Mesenchymal stem cell (in vitro differentiated cells and primary cell): ENCODE data around the gene ZNF625. TPM values are rescaled to one million over a fixed set of nuclear protein-coding genes. Genes with fewer than 3 reads are reported as not detected.
"Not testable (repeated sequence)": the region's sequence is repeated elsewhere in the genome, so short reads cannot be mapped to it uniquely, and the experiment has no call there.

ENCODE experiments used
- DNase-seq: peaks from one replicate; pipeline ENCODE4 v3.0.0-alpha.2; 2013
- H2AFZ ChIP-seq: one replicate; pipeline ENCODE4 v1.6.1; 2013; ENCODE audit warnings: low read depth, mild to moderate bottlenecking, control low read depth, inconsistent platforms, low read length, moderate library complexity
- H2AK5ac ChIP-seq: 2 replicates; pipeline ENCODE4 v1.6.1; 2013; ENCODE audit warnings: low read length, moderate library complexity, mild to moderate bottlenecking, inconsistent platforms; ENCODE audit not compliant: severe bottlenecking
- H2BK120ac ChIP-seq: one replicate; pipeline ENCODE4 v1.6.1; 2013; ENCODE audit warnings: low read depth, mild to moderate bottlenecking, inconsistent platforms, low read length, moderate library complexity
- H2BK12ac ChIP-seq, 2 experiments: one replicate each; pipeline ENCODE4 v1.6.1; 2013; ENCODE audit warnings: inconsistent platforms in 2 of 2, low read length in 2 of 2, mild to moderate bottlenecking in 2 of 2, moderate library complexity in 2 of 2, control low read depth in 1 of 2
- H2BK15ac ChIP-seq: one replicate; pipeline ENCODE4 v1.6.1; 2013; ENCODE audit warnings: mild to moderate bottlenecking, low read depth, inconsistent platforms; ENCODE audit not compliant: poor library complexity, severe bottlenecking
- H2BK5ac ChIP-seq: 2 replicates; pipeline ENCODE4 v1.6.1; 2013; ENCODE audit warnings: low read depth, mild to moderate bottlenecking, low read length, control low read depth, inconsistent platforms; ENCODE audit not compliant: poor library complexity, severe bottlenecking
- H3K14ac ChIP-seq, 2 experiments: one replicate each; pipeline ENCODE4 v1.6.1; 2013; ENCODE audit warnings: inconsistent platforms in 2 of 2, low read length in 2 of 2, control low read depth in 1 of 2, mild to moderate bottlenecking in 1 of 2, moderate library complexity in 1 of 2
- H3K18ac ChIP-seq, 2 experiments: one replicate each; pipeline ENCODE4 v1.6.1; 2013; ENCODE audit warnings: inconsistent platforms in 2 of 2, low read length in 2 of 2, control low read depth in 1 of 2, low read depth in 1 of 2, mild to moderate bottlenecking in 1 of 2
- H3K23ac ChIP-seq, 2 experiments: one replicate each; pipeline ENCODE4 v1.6.1; 2013; ENCODE audit warnings: inconsistent platforms in 2 of 2, low read length in 2 of 2, mild to moderate bottlenecking in 2 of 2, moderate library complexity in 2 of 2, control low read depth in 1 of 2
- H3K27ac ChIP-seq: 2 replicates; pipeline ENCODE4 v1.5.1; 2013; ENCODE audit warnings: mild to moderate bottlenecking, moderate library complexity, low read length, control low read depth, inconsistent platforms; ENCODE audit not compliant: poor library complexity, severe bottlenecking
- H3K27me3 ChIP-seq, 2 experiments: 2 replicates each; pipeline versions ENCODE4 v1.6.1 to v1.7.0; 2013; ENCODE audit warnings: low read length in 2 of 2, mild to moderate bottlenecking in 2 of 2, moderate library complexity in 2 of 2, control low read depth in 1 of 2, inconsistent platforms in 1 of 2; ENCODE audit not compliant: control insufficient read depth in 1 of 2, insufficient read depth in 1 of 2
- H3K36me3 ChIP-seq, 2 experiments: 2 replicates each; pipeline versions ENCODE4 v1.6.1 to v1.7.0; 2013; ENCODE audit warnings: low read length in 2 of 2, control low read depth in 1 of 2, inconsistent platforms in 1 of 2, low read depth in 1 of 2, mild to moderate bottlenecking in 1 of 2; ENCODE audit not compliant: insufficient read depth in 2 of 2, control insufficient read depth in 1 of 2
- H3K4ac ChIP-seq, 2 experiments: one replicate each; pipeline ENCODE4 v1.6.1; 2013; ENCODE audit warnings: inconsistent platforms in 2 of 2, low read length in 2 of 2, mild to moderate bottlenecking in 2 of 2, moderate library complexity in 2 of 2, control low read depth in 1 of 2, low read depth in 1 of 2
- H3K4me1 ChIP-seq: 2 replicates; pipeline ENCODE4 v1.6.1; 2013; ENCODE audit warnings: low read depth, low read length, control low read depth; ENCODE audit not compliant: control insufficient read depth, insufficient read depth
- H3K4me2 ChIP-seq: 2 replicates; pipeline ENCODE4 v1.6.1; 2013; ENCODE audit warnings: low read length, mild to moderate bottlenecking, inconsistent platforms; ENCODE audit not compliant: poor library complexity, severe bottlenecking
- H3K4me3 ChIP-seq, 2 experiments: 2 replicates each; pipeline versions ENCODE4 v1.5.1 to v1.7.0; 2013; ENCODE audit warnings: low read length in 2 of 2, mild to moderate bottlenecking in 2 of 2, control low read depth in 1 of 2, low read depth in 1 of 2; ENCODE audit not compliant: insufficient read depth in 1 of 2
- H3K79me1 ChIP-seq: replicated peaks from 2 replicates; pipeline ENCODE4 v1.6.1; 2013; ENCODE audit warnings: mild to moderate bottlenecking, control low read depth, low read length, inconsistent platforms; ENCODE audit not compliant: poor library complexity, severe bottlenecking
- H3K9ac ChIP-seq: 2 replicates; pipeline ENCODE4 v1.7.0; 2013; ENCODE audit warnings: mild to moderate bottlenecking, low read length, moderate library complexity
- H3K9me3 ChIP-seq: 2 replicates; pipeline ENCODE4 v1.7.0; 2013; ENCODE audit warnings: mild to moderate bottlenecking, low read length; ENCODE audit not compliant: control insufficient read depth
- H4K8ac ChIP-seq: one replicate; pipeline ENCODE4 v1.6.1; 2013; ENCODE audit warnings: inconsistent platforms, mild to moderate bottlenecking, low read length, moderate library complexity
- H4K91ac ChIP-seq: one replicate; pipeline ENCODE4 v1.6.1; 2013; ENCODE audit warnings: mild to moderate bottlenecking, low read length, inconsistent platforms
- WGBS: methylation state at CpG from one replicate; pipeline ENCODE4 v1.1.7; 2013; ENCODE audit warnings: mixed read lengths; 5-methylcytosine and 5-hydroxymethylcytosine counted together
- small RNA-seq: library from polyadenylated mRNA; stranded (forward); fragments of <200 nt; extraction: miRNeasy Mini kit (QIAGEN cat#:217004); gene quantifications from one replicate; pipeline ENCODE3, GENCODE V24; 2013; ENCODE audit warnings: low read depth

The ZNF625 gene

GRCh38 chr19:12103909-12104308 is 52.6 kb downstream of the ZNF625 start:
- not testable (repeated sequence) for DNase-seq, H4K91ac ChIP-seq, H3K4ac ChIP-seq, H2BK12ac ChIP-seq, H2BK120ac ChIP-seq, H4K8ac ChIP-seq, H3K4me1 ChIP-seq, H3K4me3 ChIP-seq, H3K79me1 ChIP-seq, H2AFZ ChIP-seq, H2AK5ac ChIP-seq, H3K23ac ChIP-seq, H2BK5ac ChIP-seq, H3K9ac ChIP-seq, H3K9me3 ChIP-seq, H3K27me3 ChIP-seq, H3K4me2 ChIP-seq, H3K36me3 ChIP-seq, H2BK15ac ChIP-seq, H3K14ac ChIP-seq, H3K27ac ChIP-seq, H3K18ac ChIP-seq
- WGBS: 76% methylated on average over 2 of the region's 4 CpGs

GRCh38 chr19:12098040-12098439 is 58.5 kb downstream of the ZNF625 start:
- H3K79me1 ChIP-seq: no peaks in the 10 kb centered on the region
- H3K27me3 ChIP-seq: no peaks in the 10 kb centered on the region
- no peak overlapping the region for H2BK5ac ChIP-seq
- no peak overlapping the region for H3K4me3 ChIP-seq
- H3K36me3 ChIP-seq: no peaks in the 10 kb centered on the region
- H2BK15ac ChIP-seq: no peak overlapping the region
- H2BK120ac ChIP-seq: no peak overlapping the region
- H3K18ac ChIP-seq: no peak overlapping the region
- no peaks in the 10 kb centered on the region for H3K4me1 ChIP-seq
- H2BK12ac ChIP-seq: no peak overlapping the region
- no peak for DNase-seq
- H2AFZ ChIP-seq: no peak overlapping the region
- H4K91ac ChIP-seq: no peak overlapping the region
- H3K4me2 ChIP-seq: no peak overlapping the region
- no peak overlapping the region for H3K4ac ChIP-seq
- peaks cover 7% of the 10 kb centered on the region for H3K9me3 ChIP-seq
- 97% methylated on average over 7 of the region's 9 CpGs for WGBS
- no peak overlapping the region for H3K14ac ChIP-seq
- H4K8ac ChIP-seq: no peak overlapping the region
- no peak overlapping the region for H2AK5ac ChIP-seq
- no peak overlapping the region for H3K27ac ChIP-seq
- H3K9ac ChIP-seq: no peak overlapping the region
- H3K23ac ChIP-seq: no peak overlapping the region

GRCh38 chr19:12095111-12095790 is 61.3 kb downstream of the ZNF625 start:
- Histone ChIP-seq H2AFZ (no peak overlapping the region), H2BK15ac (no peak overlapping the region), H3K27me3 (no peaks in the 10 kb centered on the region), H2BK12ac (no peak overlapping the region), H3K9ac (no peak overlapping the region), H3K79me1 (no peaks in the 10 kb centered on the region), H2BK5ac (no peak overlapping the region), H3K4me3 (no peak overlapping the region), H3K27ac (no peak overlapping the region), H2BK120ac (no peak overlapping the region), H4K8ac (no peak overlapping the region), H3K9me3 (peaks cover 7% of the 10 kb centered on the region), H3K4me1 (no peaks in the 10 kb centered on the region), H3K4ac (no peak overlapping the region), H2AK5ac (no peak overlapping the region), H3K4me2 (no peak overlapping the region), H3K36me3 (no peaks in the 10 kb centered on the region), H3K23ac (no peak overlapping the region), H3K14ac (no peak overlapping the region), H4K91ac (no peak overlapping the region), H3K18ac (no peak overlapping the region)
- WGBS: 100% methylated on average over 1 of the region's 4 CpGs
- peak; percentile 16 for DNase-seq

Small RNA genes lying within 50 kb of the gene (small RNA-seq; reads per million reads assigned to genes)
- not detected for gene RNA5SP467
